ENCODE results near the gene IGFBP6. TPM values are rescaled to one million over a fixed set of nuclear protein-coding genes. Genes with fewer than 3 reads are reported as not detected.
A peak's percentile ranks its signal among the peaks of the same experiment; 100 is the strongest.

IGFBP6 gene
- total RNA-seq, 1 experiment from 2014 or later = 318 TPM

DNA sequence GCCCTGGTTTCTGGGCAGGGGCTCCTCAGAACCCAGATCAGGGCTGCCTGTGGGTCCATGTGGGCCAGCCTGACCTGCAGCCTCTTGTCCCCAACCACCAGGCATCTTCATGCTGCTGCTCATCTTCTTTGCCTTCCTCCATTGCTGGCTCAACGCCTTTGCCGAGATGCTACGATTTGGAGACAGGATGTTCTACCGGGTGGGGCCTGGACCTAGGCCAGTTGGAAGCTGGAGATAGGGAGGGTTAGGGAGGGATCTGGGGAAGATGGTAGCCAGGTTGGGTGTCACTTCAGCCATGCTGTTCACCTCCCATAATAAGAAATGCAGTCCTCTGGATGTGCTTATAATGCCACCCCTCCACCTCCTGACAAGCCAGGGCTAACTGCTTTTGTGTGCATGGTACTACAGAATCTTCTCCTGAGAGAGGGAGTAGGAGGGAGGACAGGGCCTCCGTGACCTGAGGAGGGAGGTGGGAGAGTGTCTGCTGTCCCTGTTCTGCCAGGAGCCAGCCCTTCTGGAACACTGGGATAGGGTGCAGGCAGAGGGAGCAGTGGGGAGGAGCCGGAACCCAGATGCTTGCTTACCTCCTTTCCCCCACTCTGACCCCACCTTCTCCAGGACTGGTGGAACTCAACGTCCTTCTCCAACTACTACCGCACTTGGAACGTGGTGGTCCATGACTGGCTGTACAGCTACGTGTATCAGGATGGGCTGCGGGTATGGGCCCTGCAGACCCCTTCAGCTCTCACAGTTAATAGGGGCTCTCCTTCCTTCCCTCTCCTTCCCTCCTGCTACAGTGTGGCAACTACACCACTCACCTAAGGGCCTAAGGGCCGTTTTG is 23.4 kb downstream of the IGFBP6 start:
- no peak for DNase-seq (ENCODE audit: low read depth)

DNA sequence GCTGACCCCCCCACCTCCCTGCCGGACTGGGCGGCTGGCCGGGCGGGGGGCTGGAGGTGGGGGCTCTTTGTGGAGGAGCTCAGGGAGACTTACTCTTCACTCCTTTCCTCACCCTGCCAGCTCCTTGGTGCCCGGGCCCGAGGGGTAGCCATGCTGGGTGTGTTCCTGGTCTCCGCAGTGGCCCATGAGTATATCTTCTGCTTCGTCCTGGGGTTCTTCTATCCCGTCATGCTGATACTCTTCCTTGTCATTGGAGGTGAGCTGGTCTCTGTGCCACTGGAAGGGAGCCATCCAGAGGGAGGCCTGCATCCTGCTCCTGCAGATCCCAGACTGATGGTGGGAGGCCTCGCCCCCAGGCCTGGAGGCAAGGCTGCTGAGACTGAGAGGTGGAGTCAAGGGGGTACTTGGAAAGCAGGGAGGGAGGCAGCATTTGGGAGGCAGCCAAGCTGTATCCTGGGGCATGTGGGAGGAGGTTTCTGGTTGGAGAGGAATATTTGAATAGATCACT is 25.5 kb downstream of the IGFBP6 start:
- DNase-seq (ENCODE audit: low read depth) = peak; percentile 68

DNA sequence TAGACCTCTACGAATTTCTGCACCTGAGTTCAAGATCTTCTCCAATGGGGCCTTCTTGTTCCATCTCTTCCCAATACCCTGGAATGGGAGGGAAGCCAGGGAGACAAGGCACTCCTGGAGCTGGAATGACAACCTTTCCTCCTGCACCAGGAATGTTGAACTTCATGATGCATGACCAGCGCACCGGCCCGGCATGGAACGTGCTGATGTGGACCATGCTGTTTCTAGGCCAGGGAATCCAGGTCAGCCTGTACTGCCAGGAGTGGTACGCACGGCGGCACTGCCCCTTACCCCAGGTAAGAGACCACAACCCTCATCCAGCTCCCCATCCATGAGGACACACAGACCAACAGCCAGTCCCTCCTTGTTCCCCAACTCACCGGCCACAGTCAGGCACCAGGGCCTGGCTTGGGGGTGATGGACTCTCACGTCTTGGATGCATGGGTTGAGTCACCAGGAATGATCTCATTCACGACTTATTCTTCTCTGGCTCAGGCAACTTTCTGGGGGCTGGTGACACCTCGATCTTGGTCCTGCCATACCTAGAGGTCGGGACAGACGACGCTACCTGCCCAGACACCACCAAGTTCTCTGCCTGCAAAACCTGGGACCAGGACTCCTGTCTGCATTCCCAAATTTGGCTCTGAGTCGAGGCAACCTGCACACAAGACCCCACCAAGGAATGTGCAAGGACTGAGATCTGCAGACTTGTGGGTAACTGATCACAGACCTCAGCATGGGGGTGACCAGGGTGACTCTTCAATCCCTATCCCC is 26.3 kb downstream of the IGFBP6 start:
- peak; percentile 67 for DNase-seq (ENCODE audit: low read depth)

DNA sequence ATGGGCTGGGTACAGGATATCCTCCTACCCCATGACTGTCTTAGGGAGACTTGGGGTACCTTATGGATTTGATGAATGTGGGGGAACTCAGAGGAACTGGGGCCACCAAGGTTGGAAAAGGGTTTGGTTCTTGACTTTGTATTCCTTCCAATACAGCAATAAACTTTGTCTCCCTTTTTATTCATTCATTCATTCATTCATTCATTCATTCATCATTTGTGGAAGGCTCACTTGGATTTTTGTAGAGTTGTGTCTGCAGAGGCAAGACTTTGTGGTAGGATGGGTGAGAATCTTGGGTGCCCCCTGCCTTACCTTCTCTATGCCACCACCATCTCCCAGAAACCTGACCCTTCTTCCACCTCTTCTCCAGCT is 26.9 kb downstream of the IGFBP6 start:
- no peak for DNase-seq (ENCODE audit: low read depth)

DNA sequence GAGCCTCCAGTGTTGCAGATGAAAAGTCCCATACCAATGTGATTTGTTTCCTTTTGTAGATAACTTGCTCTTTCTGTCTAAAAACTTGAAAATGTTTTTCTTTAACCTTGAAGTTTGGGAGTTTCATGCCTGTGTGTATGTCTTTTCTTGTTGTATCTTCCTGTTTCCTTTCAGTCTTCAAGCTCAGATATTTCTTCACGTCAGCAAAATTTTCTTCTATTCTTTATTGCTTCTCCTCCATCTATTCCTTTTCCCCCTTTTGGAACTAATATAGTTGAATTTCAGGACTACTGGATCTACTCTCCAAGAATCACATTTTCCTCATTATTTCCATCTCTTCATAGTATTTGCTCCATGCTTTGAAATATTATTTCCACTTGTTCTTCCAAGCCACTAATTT is 29.7 kb downstream of the IGFBP6 start:
- DNase-seq (ENCODE audit: low read depth) = no peak

- no peak for DNase-seq (ENCODE audit: low read depth)
Observed at GRCh38 chr12:53128780-53129569, 31.5 kb downstream of the IGFBP6 start.

DNA sequence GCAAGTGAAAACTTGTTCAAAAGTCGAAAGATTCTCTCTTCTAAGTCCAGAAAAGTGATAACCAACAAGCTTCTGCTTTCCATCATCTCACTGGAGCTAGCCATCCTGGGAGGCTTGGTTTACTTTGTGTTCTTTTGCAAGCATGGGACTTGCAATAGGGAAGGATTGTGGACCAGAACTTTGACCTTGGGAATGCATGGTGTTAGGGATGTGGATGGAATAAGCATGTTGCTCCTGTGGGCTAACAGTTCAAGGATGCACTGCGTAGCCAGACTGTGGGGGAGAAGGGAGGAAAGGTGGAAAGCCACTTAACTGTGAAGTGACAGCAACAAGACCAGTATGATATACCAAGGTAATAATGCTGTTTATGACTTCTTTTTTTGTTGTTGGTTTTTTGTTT is 34.4 kb downstream of the IGFBP6 start:
- no peak for DNase-seq (ENCODE audit: low read depth)

DNA sequence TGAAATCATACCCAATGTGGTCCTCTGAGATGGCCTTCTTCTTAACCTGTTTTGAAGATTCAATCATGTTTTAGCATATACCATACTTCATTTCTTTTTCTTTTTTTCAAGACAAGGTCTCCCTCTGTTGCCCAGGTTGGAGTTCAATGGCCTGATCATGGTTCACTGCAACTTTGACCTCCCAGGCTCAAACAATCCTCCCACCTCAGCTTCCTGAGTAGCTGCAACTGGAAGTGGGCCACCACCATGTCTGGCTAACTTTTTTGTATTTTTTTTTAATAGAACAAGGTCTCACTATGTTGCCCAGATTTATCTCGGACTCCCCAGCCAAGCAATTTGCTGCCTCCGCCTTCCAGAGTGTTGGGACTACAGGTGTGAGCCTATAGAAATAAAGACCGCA is 36.3 kb downstream of the IGFBP6 start:
- DNase-seq (ENCODE audit: low read depth) = no peak

- DNase-seq (ENCODE audit: low read depth) = no peak
Observed at GRCh38 chr12:53143355-53143754, 45.9 kb downstream of the IGFBP6 start.

- peak; percentile 4 for DNase-seq (ENCODE audit: low read depth)
Observed at GRCh38 chr12:53145383-53146260, 48.2 kb downstream of the IGFBP6 start.

GRCh38 chr12:53147181-53147580 is 49.7 kb downstream of the IGFBP6 start:
- DNase-seq (ENCODE audit: low read depth) = no peak

- no peak for DNase-seq (ENCODE audit: low read depth)
Observed at GRCh38 chr12:53147653-53148052, 50.2 kb downstream of the IGFBP6 start.

- no peak for DNase-seq (ENCODE audit: low read depth)
Observed at GRCh38 chr12:53151039-53151438, 53.6 kb downstream of the IGFBP6 start.

Other genes starting within 250 kb of the IGFBP6 start
- 0.22 TPM in 1 of 2 replicates, not detected in the other for gene KRT78, start 248.7 kb upstream of the IGFBP6 start, total RNA-seq (2014; rRNA removed; shearing (Covaris generic))
- 38.8 and 54.8 TPM in 2 replicates for gene KRT8, start 192.6 kb upstream of the IGFBP6 start, total RNA-seq (2014; rRNA removed; shearing (Covaris generic))
- 643 and 924 TPM in 2 replicates for gene KRT18, start 148.5 kb upstream of the IGFBP6 start, total RNA-seq (2014; rRNA removed; shearing (Covaris generic))
- 248 and 279 TPM in 2 replicates for gene EIF4B, start 91.2 kb upstream of the IGFBP6 start, total RNA-seq (2014; rRNA removed; shearing (Covaris generic))
- gene TNS2, start 47.6 kb upstream of the IGFBP6 start, total RNA-seq (2014; rRNA removed; shearing (Covaris generic)) = 31.1 and 39.9 TPM in 2 replicates
- gene SPRYD3, start 18.3 kb upstream of the IGFBP6 start, total RNA-seq (2014; rRNA removed; shearing (Covaris generic)) = 11.2 and 15.4 TPM in 2 replicates
- 0.22 TPM in 1 of 2 replicates, not detected in the other for gene SOAT2, start 5.8 kb downstream of the IGFBP6 start, total RNA-seq (2014; rRNA removed; shearing (Covaris generic))
- gene ZNF740, start 83.1 kb downstream of the IGFBP6 start, total RNA-seq (2014; rRNA removed; shearing (Covaris generic)) = 9.5 and 11.7 TPM in 2 replicates
- gene CSAD, start 83.3 kb downstream of the IGFBP6 start, total RNA-seq (2014; rRNA removed; shearing (Covaris generic)) = 0.89 and 2.6 TPM in 2 replicates
- gene ITGB7, start 109.6 kb downstream of the IGFBP6 start, total RNA-seq (2014; rRNA removed; shearing (Covaris generic)) = not detected in 2 replicates
- gene RARG, start 134.5 kb downstream of the IGFBP6 start, total RNA-seq (2014; rRNA removed; shearing (Covaris generic)) = 16.7 and 22.1 TPM in 2 replicates
- 2.9 and 9.0 TPM in 2 replicates for gene ESPL1, start 170.6 kb downstream of the IGFBP6 start, total RNA-seq (2014; rRNA removed; shearing (Covaris generic))
- 404 and 498 TPM in 2 replicates for gene PFDN5, start 197.9 kb downstream of the IGFBP6 start, total RNA-seq (2014; rRNA removed; shearing (Covaris generic))
- gene MYG1, start 202.0 kb downstream of the IGFBP6 start, total RNA-seq (2014; rRNA removed; shearing (Covaris generic)) = 43.6 and 53.1 TPM in 2 replicates
- 34.7 and 51.6 TPM in 2 replicates for gene AAAS, start 223.9 kb downstream of the IGFBP6 start, total RNA-seq (2014; rRNA removed; shearing (Covaris generic))
- gene SP7, start 238.7 kb downstream of the IGFBP6 start, total RNA-seq (2014; rRNA removed; shearing (Covaris generic)) = not detected in 2 replicates

Measured in M059J (cell line).